ENCODE results near the gene SPDYA.
"Not testable (repeated sequence)": the region's sequence is repeated elsewhere in the genome, so short reads cannot be mapped to it uniquely, and the experiment has no call there.

Gene SPDYA

GRCh38 chr2:28810384-28811285 lies at the start of gene SPDYA:
Gene SPDYA (plus strand): TSS chr2:28810834. CDS start chr2:28816015, 5,181 bp downstream.
- DNase-seq: peak; percentile 87

- DNase-seq: no peak
Measured at GRCh38 chr2:28761420-28761819, 49.2 kb upstream of the SPDYA start.

GRCh38 chr2:28764909-28765711 lies 45.5 kb upstream of the SPDYA start:
- no peak for DNase-seq

GRCh38 chr2:28766070-28766469 lies 44.6 kb upstream of the SPDYA start:
- DNase-seq: no peak

GRCh38 chr2:28767337-28767736 lies 43.3 kb upstream of the SPDYA start:
- no peak for DNase-seq

- no peak for DNase-seq
Measured at GRCh38 chr2:28768422-28768821, 42.2 kb upstream of the SPDYA start.

- DNase-seq: no peak
Measured at GRCh38 chr2:28768952-28769351, 41.7 kb upstream of the SPDYA start.

GRCh38 chr2:28772351-28772750 lies 38.3 kb upstream of the SPDYA start:
- no peak for DNase-seq

GRCh38 chr2:28776471-28776870 lies 34.2 kb upstream of the SPDYA start:
- DNase-seq: no peak

GRCh38 chr2:28778392-28778791 lies 32.2 kb upstream of the SPDYA start:
- no peak for DNase-seq

- DNase-seq: no peak
Measured at GRCh38 chr2:28779001-28779400, 31.6 kb upstream of the SPDYA start.

- DNase-seq: no peak
Measured at GRCh38 chr2:28780496-28780895, 30.1 kb upstream of the SPDYA start.

GRCh38 chr2:28782423-28782822 lies 28.2 kb upstream of the SPDYA start:
- no peak for DNase-seq

GRCh38 chr2:28784570-28784969 lies 26.1 kb upstream of the SPDYA start:
- DNase-seq: not testable (repeated sequence)

- no peak for DNase-seq
Measured at GRCh38 chr2:28796620-28797019, 14.0 kb upstream of the SPDYA start.

- DNase-seq: no peak
Measured at GRCh38 chr2:28801726-28802125, 8.9 kb upstream of the SPDYA start.

- DNase-seq: no peak
Measured at GRCh38 chr2:28802975-28803429, 7.6 kb upstream of the SPDYA start.

GRCh38 chr2:28809927-28810326 lies 707 bp upstream of the SPDYA start:
- no peak for DNase-seq

- DNase-seq: no peak
Measured at GRCh38 chr2:28818053-28818452, 7.4 kb downstream of the SPDYA start.

- DNase-seq: peak; percentile 70
Measured at GRCh38 chr2:28821295-28821958, 10.8 kb downstream of the SPDYA start.

GRCh38 chr2:28822036-28822435 lies 11.4 kb downstream of the SPDYA start:
- no peak for DNase-seq

- no peak for DNase-seq
Measured at GRCh38 chr2:28824207-28824606, 13.6 kb downstream of the SPDYA start.

- DNase-seq: no peak
Measured at GRCh38 chr2:28824870-28825269, 14.2 kb downstream of the SPDYA start.
